ENCODE data around the gene NDST1. TPM values are rescaled to one million over a fixed set of nuclear protein-coding genes. Genes with fewer than 3 reads are reported as not detected.

NDST1 gene
- total RNA-seq, 1 donor from 2014 or later = 228 TPM

- H3K4me1 Mint-ChIP-seq (ENCODE audit: low read depth) = peaks cover 28% of the 10 kb centered on the region
- H3K4me3 Mint-ChIP-seq (ENCODE audit: unreplicated experiment) = no peak overlapping the region
- DNase-seq (ENCODE audit: low spot score) = peak; percentile 86
- no peak overlapping the region for H3K27ac Mint-ChIP-seq (ENCODE audit: unreplicated experiment)
- no peaks in the 10 kb centered on the region for H3K9me3 Mint-ChIP-seq (ENCODE audit: low read depth)
- no peak for TF ChIP-seq CTCF (IDR thresholded peaks at IDR 0.05)
- H3K36me3 Mint-ChIP-seq (ENCODE audit: low read depth) = no peaks in the 10 kb centered on the region
- H3K27me3 Mint-ChIP-seq (ENCODE audit: low read depth) = no peaks in the 10 kb centered on the region
Measured at GRCh38 chr5:150574818-150575547, 67.1 kb downstream of the NDST1 start.

GRCh38 chr5:150575745-150576448, 68.0 kb downstream of the NDST1 start:
- no peak overlapping the region for H3K27ac Mint-ChIP-seq (ENCODE audit: unreplicated experiment)
- DNase-seq (ENCODE audit: low spot score) = peak; percentile 77
- no peaks in the 10 kb centered on the region for H3K36me3 Mint-ChIP-seq (ENCODE audit: low read depth)
- no peak for TF ChIP-seq CTCF (IDR thresholded peaks at IDR 0.05)
- H3K4me1 Mint-ChIP-seq (ENCODE audit: low read depth) = peaks cover 28% of the 10 kb centered on the region
- no peaks in the 10 kb centered on the region for H3K9me3 Mint-ChIP-seq (ENCODE audit: low read depth)
- H3K4me3 Mint-ChIP-seq (ENCODE audit: unreplicated experiment) = no peak overlapping the region
- no peaks in the 10 kb centered on the region for H3K27me3 Mint-ChIP-seq (ENCODE audit: low read depth)

- peak; percentile 64 for DNase-seq (ENCODE audit: low spot score)
- TF ChIP-seq CTCF (IDR thresholded peaks at IDR 0.05) = no peak
- H3K9me3 Mint-ChIP-seq (ENCODE audit: low read depth) = no peaks in the 10 kb centered on the region
- H3K27ac Mint-ChIP-seq (ENCODE audit: unreplicated experiment) = no peak overlapping the region
- H3K4me1 Mint-ChIP-seq (ENCODE audit: low read depth) = peaks cover 32% of the 10 kb centered on the region
- no peaks in the 10 kb centered on the region for H3K36me3 Mint-ChIP-seq (ENCODE audit: low read depth)
- H3K27me3 Mint-ChIP-seq (ENCODE audit: low read depth) = no peaks in the 10 kb centered on the region
- no peak overlapping the region for H3K4me3 Mint-ChIP-seq (ENCODE audit: unreplicated experiment)
Measured at GRCh38 chr5:150576449-150576949, 68.6 kb downstream of the NDST1 start.

GRCh38 chr5:150577378-150578139, 69.6 kb downstream of the NDST1 start:
- H3K27me3 Mint-ChIP-seq (ENCODE audit: low read depth) = no peaks in the 10 kb centered on the region
- H3K4me1 Mint-ChIP-seq (ENCODE audit: low read depth) = peaks cover 40% of the 10 kb centered on the region
- H3K9me3 Mint-ChIP-seq (ENCODE audit: low read depth) = no peaks in the 10 kb centered on the region
- DNase-seq (ENCODE audit: low spot score) = peak; percentile 32
- no peak for TF ChIP-seq CTCF (IDR thresholded peaks at IDR 0.05)
- no peak overlapping the region for H3K27ac Mint-ChIP-seq (ENCODE audit: unreplicated experiment)
- H3K4me3 Mint-ChIP-seq (ENCODE audit: unreplicated experiment) = no peak overlapping the region
- no peaks in the 10 kb centered on the region for H3K36me3 Mint-ChIP-seq (ENCODE audit: low read depth)

Measured in chondrocyte (in vitro differentiated cells).